HuH-7 (cell line): ENCODE data around the gene APOC3.

Experiments used
- DNase-seq: peaks from one replicate; pipeline ENCODE4 v3.0.0; 2011; ENCODE audit warnings: low spot score

Gene APOC3

GRCh38 chr11:116804001-116804400 is 25.7 kb upstream of the APOC3 start:
- DNase-seq, result no peak

DNA sequence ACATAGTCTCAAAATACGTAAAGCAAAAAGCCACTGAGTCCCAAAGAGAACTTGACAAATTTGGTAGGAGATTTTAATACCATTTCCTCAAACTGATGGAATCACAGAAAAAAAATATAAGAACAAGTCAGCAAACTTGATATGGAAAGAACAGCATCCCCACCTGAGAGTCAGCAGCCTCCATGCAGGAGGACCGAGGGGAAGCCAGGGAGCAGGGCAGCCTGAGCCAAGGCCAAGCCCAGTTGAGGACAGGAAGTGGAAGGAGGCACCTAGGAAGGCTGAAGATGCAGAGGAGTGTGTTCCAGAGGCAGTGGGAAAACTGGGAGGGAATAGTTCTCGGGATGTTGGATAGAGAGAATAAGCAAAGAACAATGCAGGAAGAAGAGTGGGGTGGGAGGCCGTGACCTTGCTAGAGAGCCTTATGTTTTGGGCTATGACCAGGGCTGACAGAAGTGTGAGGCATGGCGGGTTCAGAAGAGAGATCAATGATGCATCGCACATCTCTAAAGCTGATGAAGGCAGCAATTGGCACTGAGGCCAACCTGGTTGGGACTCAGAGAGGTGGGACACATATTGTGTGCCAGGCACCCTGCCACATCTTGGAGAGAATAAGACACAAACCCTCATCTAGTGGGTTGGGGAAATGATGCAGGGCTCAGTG is 22.0 kb upstream of the APOC3 start:
- no peak for DNase-seq

GRCh38 chr11:116808262-116809175 is 21.2 kb upstream of the APOC3 start:
- peak; percentile 60 for DNase-seq

DNA sequence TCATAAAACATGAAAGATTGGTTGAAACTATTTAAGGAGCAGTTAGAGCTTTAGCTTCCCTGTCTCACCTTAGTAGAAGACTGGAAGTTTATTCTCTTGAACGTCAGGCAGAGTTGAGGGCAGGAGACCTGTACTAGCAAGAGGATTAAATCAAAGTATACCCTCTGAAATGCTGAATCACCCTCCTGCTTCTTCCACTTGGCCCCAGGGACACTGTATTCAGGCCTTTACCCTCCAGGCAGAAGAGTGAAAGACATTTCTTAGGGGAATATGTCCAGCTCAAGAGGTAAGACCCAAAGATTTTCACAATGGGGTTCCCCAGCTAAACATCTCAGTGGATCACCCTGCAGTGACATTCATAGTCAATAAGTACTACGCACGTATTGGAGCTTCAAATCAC is 18.5 kb upstream of the APOC3 start:
- DNase-seq, result no peak

DNA sequence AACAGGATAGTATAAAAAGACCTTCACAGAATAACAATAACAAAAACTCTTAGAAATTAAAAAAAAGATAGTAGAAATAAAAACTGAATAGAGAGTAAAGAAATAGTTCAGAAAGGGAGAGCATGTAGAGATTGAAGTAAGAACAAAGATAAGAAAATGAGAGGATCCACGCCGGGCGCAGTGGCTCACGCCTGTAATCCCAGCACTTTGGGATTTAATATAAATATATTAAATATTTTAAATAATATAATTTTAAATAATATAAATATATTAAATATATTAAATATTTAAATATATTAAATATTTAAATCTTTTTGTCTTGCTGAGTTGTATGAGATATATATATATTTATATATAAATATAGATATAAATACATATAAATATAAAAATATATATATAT is 17.6 kb upstream of the APOC3 start:
- no peak for DNase-seq

- DNase-seq, result no peak
These were observed 16.5 kb upstream of the APOC3 start for GRCh38 chr11:116813170-116813569.

- DNase-seq, result no peak
These were observed 15.8 kb upstream of the APOC3 start for GRCh38 chr11:116813781-116814471.

- no peak for DNase-seq
These were observed 15.2 kb upstream of the APOC3 start for GRCh38 chr11:116814502-116814901.

DNA sequence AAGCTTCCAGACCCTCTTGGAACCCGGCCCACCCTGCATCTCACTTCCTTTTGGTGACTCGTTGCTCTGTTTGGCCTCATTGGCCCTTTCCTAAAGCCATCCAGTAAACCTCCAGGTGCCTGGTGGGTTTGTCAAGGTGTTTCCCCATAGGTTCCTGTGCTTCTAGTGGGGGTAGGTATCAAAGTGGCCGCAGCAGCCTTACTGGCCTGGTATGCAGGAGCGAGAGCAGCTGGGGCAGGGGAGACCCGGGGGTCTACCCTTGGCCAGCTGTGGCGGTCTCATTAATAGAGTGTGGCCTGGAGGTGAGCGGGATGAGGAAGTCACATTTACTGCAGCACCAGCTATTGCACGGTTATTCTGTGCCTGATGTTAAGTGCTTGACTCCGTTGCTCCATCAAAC is 10.7 kb upstream of the APOC3 start:
- DNase-seq, result no peak

GRCh38 chr11:116821050-116821918 is 8.4 kb upstream of the APOC3 start:
- DNase-seq, result no peak

GRCh38 chr11:116822575-116822974 is 7.1 kb upstream of the APOC3 start:
- DNase-seq, result no peak

DNA sequence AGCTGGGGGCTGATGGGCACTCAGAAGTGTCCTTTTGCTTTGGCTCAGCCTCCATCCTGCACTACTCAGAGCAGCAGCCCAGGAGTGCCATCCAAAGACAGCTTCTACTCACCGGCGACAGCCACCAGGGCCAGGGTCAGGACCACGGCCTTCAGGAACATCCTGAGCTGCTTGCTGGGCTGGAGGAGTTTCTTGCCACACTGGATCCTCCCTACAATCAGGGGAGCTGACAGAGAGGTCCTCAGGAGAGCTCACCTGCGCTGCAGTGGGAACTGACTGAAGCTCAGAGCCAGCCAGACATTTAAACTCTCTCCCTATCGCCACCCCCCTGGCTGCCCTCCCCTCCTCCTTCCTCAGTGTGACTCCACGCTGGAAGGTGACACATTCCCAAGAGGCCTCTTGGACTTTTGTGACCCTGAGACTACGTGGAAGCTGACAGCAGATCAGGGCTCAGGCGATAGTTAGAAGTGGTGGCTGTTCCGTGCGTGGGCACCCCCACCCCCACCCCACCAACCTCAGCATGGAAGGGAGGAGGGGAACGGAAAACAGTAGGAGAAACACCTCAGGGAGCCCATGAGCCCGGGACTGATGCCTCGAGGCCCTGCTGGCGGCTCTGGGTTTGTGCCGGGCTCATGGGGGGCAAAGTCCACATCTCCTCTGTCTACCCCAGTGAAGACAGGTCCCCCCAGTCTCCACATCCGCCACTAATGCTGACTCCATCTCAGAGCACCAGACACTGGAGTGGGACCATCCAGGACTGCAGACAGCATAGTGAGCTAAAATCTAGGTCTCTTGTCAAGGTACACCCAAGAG is 6.5 kb upstream of the APOC3 start, which contains the start of gene APOA4:
Gene APOA4 (minus strand): TSS at position 274 of the 813 bp plus-strand sequence. CDS start 113 bp downstream, at position 161.
- no peak for DNase-seq

GRCh38 chr11:116825434-116825833 is 4.3 kb upstream of the APOC3 start:
- DNase-seq, result no peak

- no peak for DNase-seq
These were observed 3.6 kb upstream of the APOC3 start for GRCh38 chr11:116825854-116826750.

- DNase-seq, result peak; percentile 84
These were observed 2.8 kb upstream of the APOC3 start for GRCh38 chr11:116826751-116827431.

GRCh38 chr11:116827461-116827860 is 2.2 kb upstream of the APOC3 start:
- no peak for DNase-seq

DNA sequence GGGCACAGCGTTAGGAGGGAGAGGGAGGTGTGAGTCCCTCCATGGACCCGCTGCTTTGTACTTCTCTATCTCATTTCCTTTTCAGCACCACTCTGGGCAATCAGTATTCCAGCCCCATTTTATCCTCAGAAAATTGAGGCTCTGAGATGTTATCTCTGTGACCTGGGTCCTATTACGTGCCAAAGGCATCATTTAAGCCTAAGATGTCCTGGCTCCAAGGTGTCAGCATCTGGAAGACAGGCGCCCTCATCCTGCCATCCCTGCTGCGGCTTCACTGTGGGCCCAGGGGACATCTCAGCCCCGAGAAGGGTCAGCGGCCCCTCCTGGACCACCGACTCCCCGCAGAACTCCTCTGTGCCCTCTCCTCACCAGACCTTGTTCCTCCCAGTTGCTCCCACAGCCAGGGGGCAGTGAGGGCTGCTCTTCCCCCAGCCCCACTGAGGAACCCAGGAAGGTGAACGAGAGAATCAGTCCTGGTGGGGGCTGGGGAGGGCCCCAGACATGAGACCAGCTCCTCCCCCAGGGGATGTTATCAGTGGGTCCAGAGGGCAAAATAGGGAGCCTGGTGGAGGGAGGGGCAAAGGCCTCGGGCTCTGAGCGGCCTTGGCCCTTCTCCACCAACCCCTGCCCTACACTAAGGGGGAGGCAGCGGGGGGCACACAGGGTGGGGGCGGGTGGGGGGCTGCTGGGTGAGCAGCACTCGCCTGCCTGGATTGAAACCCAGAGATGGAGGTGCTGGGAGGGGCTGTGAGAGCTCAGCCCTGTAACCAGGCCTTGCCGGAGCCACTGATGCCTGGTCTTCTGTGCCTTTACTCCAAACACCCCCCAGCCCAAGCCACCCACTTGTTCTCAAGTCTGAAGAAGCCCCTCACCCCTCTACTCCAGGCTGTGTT is 829 bp upstream of the APOC3 start:
- DNase-seq, result peak; percentile 71
